Colonic mucosa (tissue), 4 donors: Measurements from ENCODE around the gene CLDN19. TPM values are rescaled to one million over a fixed set of nuclear protein-coding genes. Genes with fewer than 3 reads are reported as not detected.
A peak's percentile ranks its signal among the peaks of the same experiment; 100 is the strongest.

Experiments used
- DNase-seq: peaks from one replicate; pipeline ENCODE4 v3.0.0-alpha.2; 2020
- H3K27ac ChIP-seq: fragments of 200-600 bp; one replicate; pipeline ENCODE4 v1.8.0; 2021
- H3K27me3 ChIP-seq: fragments of 200-600 bp; one replicate; pipeline ENCODE4 v1.8.0; 2021
- H3K36me3 ChIP-seq: fragments of 200-600 bp; one replicate; pipeline ENCODE4 v1.8.0; 2021
- H3K4me1 ChIP-seq: fragments of 200-600 bp; one replicate; pipeline ENCODE4 v1.8.0; 2021; ENCODE audit warnings: mild to moderate bottlenecking
- H3K4me3 ChIP-seq: fragments of 200-600 bp; one replicate; pipeline ENCODE4 v1.8.0; 2021
- H3K9ac ChIP-seq, 2 donors: one replicate each; pipeline ENCODE4 v1.7.0; 2013; ENCODE audit warnings: control low read depth in 2 of 2, low read depth in 2 of 2, low read length in 2 of 2
- H3K9me3 ChIP-seq: fragments of 200-600 bp; one replicate; pipeline ENCODE4 v1.8.0; 2021
- intact Hi-C: fragments of 100-400 bp; cut with DNase I; formaldehyde crosslinking; loops from one replicate; pipeline ENCODE4 v1.14.1; 2022
- total RNA-seq, 2 donors: library from RNA; stranded (reverse); fragmentation: NEBNext Ultra II Directional in 1 of 2; extraction: Animal tissue kit (Norgen Biotek cat#: 25700) in 1 of 2; gene quantifications; one replicate each; pipeline ENCODE4 v1.2.1, GENCODE V29; 2021
- TF ChIP-seq, protein P1 (sequence below): fragments of 200-600 bp; IDR thresholded peaks from one replicate; pipeline ENCODE4 v1.8.0; 2022; ENCODE audit warnings: antibody characterized with exemption, mild to moderate bottlenecking
- donor health status: healthy.
- donor health status: DM: no; HTN: no; CAD: no.
- donor health status: DM: no; HTN: no; CAD: no.

The CLDN19 gene
- total RNA-seq, 2 donors from 2014 or later, result not detected

GRCh38 chr1:42783092-42783491, 43.1 kb upstream of the CLDN19 start:
- TF ChIP-seq, protein P1, sequence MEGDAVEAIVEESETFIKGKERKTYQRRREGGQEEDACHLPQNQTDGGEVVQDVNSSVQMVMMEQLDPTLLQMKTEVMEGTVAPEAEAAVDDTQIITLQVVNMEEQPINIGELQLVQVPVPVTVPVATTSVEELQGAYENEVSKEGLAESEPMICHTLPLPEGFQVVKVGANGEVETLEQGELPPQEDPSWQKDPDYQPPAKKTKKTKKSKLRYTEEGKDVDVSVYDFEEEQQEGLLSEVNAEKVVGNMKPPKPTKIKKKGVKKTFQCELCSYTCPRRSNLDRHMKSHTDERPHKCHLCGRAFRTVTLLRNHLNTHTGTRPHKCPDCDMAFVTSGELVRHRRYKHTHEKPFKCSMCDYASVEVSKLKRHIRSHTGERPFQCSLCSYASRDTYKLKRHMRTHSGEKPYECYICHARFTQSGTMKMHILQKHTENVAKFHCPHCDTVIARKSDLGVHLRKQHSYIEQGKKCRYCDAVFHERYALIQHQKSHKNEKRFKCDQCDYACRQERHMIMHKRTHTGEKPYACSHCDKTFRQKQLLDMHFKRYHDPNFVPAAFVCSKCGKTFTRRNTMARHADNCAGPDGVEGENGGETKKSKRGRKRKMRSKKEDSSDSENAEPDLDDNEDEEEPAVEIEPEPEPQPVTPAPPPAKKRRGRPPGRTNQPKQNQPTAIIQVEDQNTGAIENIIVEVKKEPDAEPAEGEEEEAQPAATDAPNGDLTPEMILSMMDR, result no peak
- Histone ChIP-seq H3K4me3 (no peak overlapping the region), H3K9ac (no peak overlapping the region), H3K9me3 (no peaks in the 10 kb centered on the region), H3K4me1 (no peaks in the 10 kb centered on the region), H3K36me3 (no peaks in the 10 kb centered on the region), H3K27ac (no peak overlapping the region), H3K27me3 (no peaks in the 10 kb centered on the region)
- no peak for DNase-seq
- intact Hi-C loops, result no loop called here

- no peaks in the 10 kb centered on the region for H3K9me3 ChIP-seq
- H3K27me3 ChIP-seq, result no peaks in the 10 kb centered on the region
- H3K4me1 ChIP-seq, result no peaks in the 10 kb centered on the region
- no peak overlapping the region for H3K27ac ChIP-seq
- H3K36me3 ChIP-seq, result peaks cover 3% of the 10 kb centered on the region
- intact Hi-C loops, result no loop called here
- TF ChIP-seq, protein P1, result no peak
- H3K4me3 ChIP-seq, result no peak overlapping the region
- DNase-seq, result no peak
- no peak overlapping the region for H3K9ac ChIP-seq
These were observed 40.1 kb upstream of the CLDN19 start for GRCh38 chr1:42780176-42780575.

DNA sequence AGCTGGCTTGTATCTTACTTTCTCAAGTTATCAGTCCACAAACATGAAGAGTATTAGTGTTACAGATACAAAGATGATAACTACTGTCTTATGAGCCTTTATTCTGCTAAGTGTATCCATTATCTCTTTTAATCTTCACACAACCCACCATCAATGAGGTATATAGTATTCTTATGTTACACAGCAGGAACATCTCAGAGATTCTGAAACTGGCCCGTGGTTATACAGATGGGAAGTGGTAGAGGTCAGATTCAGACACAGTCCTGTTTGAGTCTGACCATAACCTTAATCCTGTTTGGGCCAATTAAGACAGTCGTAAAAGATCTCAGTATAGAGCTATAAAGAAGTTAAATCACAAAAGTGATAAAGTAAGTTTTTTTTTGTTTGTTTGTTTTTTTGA, 39.7 kb upstream of the CLDN19 start:
- H3K9me3 ChIP-seq, result no peaks in the 10 kb centered on the region
- H3K27ac ChIP-seq, result no peak overlapping the region
- no peak overlapping the region for H3K9ac ChIP-seq
- H3K4me3 ChIP-seq, result no peak overlapping the region
- no peaks in the 10 kb centered on the region for H3K27me3 ChIP-seq
- intact Hi-C loops, result loop anchor here (5.0 kb wide), 1 partner anchor 293 kb away; no protein-coding TSS in a partner anchor
- DNase-seq, result no peak
- TF ChIP-seq, protein P1, result no peak
- H3K4me1 ChIP-seq, result no peaks in the 10 kb centered on the region
- peaks cover 3% of the 10 kb centered on the region for H3K36me3 ChIP-seq

DNA sequence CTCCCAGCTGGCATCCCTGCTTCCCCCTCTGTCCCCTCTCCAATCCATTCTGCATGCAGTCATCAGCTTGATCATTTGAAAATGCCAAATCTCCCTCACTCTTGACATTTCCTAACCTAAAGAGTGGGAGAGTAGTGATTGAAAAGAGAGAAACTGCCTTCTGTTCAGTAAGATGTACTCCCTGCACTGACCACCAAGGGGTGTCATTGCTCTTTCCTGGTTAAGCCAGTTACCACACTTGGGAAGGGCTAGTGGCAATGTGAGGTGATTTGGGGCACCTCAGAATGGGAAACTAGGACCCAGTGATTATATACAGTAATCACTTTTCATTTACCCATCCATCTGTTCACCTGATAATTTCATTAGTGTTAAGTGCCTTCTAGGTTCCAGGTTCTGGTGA, 37.8 kb upstream of the CLDN19 start:
- intact Hi-C loops, result loop anchor here (5.0 kb wide), 1 partner anchor 294 kb away; no protein-coding TSS in a partner anchor
- Histone ChIP-seq H3K27ac (no peak overlapping the region), H3K36me3 (peaks cover 3% of the 10 kb centered on the region), H3K9me3 (no peaks in the 10 kb centered on the region), H3K4me3 (no peak overlapping the region), H3K27me3 (no peaks in the 10 kb centered on the region), H3K9ac (no peak overlapping the region), H3K4me1 (no peaks in the 10 kb centered on the region)
- DNase-seq, result peak; percentile 26
- TF ChIP-seq, protein P1, result peak; percentile 48

- no peak overlapping the region for H3K27ac ChIP-seq
- TF ChIP-seq, protein P1, result no peak
- H3K4me1 ChIP-seq, result no peaks in the 10 kb centered on the region
- H3K4me3 ChIP-seq, result no peak overlapping the region
- intact Hi-C loops, result loop anchor here (5.0 kb wide), 1 partner anchor 296 kb away; no protein-coding TSS in a partner anchor
- no peaks in the 10 kb centered on the region for H3K9me3 ChIP-seq
- no peak for DNase-seq
- H3K36me3 ChIP-seq, result peaks cover 3% of the 10 kb centered on the region
- no peaks in the 10 kb centered on the region for H3K27me3 ChIP-seq
- H3K9ac ChIP-seq, result no peak overlapping the region
These were observed 36.5 kb upstream of the CLDN19 start for GRCh38 chr1:42776502-42776901.
